WERI-Rb-1 (cell line): Measurements from ENCODE around the gene TLR8.

Experiments
- DNase-seq: peaks from one replicate; pipeline ENCODE4 v3.0.0-alpha.2; 2020
- H3K27ac ChIP-seq: fragments of 250-450 bp; sonication (Bioruptor Pico); 2 replicates; pipeline ENCODE4 v1.5.1; 2020; ENCODE audit warnings: mild to moderate bottlenecking, moderate library complexity
- H3K27me3 ChIP-seq: fragments of 250-450 bp; sonication (Bioruptor Pico); 2 replicates; pipeline ENCODE4 v1.5.1; 2021; ENCODE audit warnings: mild to moderate bottlenecking, low read depth, moderate library complexity; ENCODE audit not compliant: insufficient read depth, severe bottlenecking
- H3K36me3 ChIP-seq: fragments of 250-450 bp; sonication (Bioruptor Pico); 2 replicates; pipeline ENCODE4 v1.5.1; 2020; ENCODE audit warnings: mild to moderate bottlenecking, moderate library complexity
- H3K4me3 ChIP-seq: 2 replicates; pipeline ENCODE4 v1.5.1; 2011; ENCODE audit warnings: low read depth, mild to moderate bottlenecking, control low read depth, low read length
- H3K9me3 ChIP-seq: fragments of 250-450 bp; sonication (Bioruptor Pico); 2 replicates; pipeline ENCODE4 v1.5.1; 2021; ENCODE audit warnings: mild to moderate bottlenecking, moderate library complexity; ENCODE audit not compliant: severe bottlenecking
- CTCF ChIP-seq: IDR thresholded peaks from 2 replicates; pipeline ENCODE4 v1.5.1; 2011; ENCODE audit warnings: low read depth, mild to moderate bottlenecking, control low read depth, inconsistent platforms, low read length

Gene TLR8

GRCh38 chrX:12912791-12913482 is 6.5 kb downstream of the TLR8 start:
- no peak overlapping the region for H3K27ac ChIP-seq

GRCh38 chrX:12917753-12918152 is 11.3 kb downstream of the TLR8 start:
- no peaks in the 10 kb centered on the region for H3K36me3 ChIP-seq
- no peak for DNase-seq
- no peak for TF ChIP-seq CTCF
- no peak overlapping the region for H3K27ac ChIP-seq
- H3K27me3 ChIP-seq, result peaks cover 99% of the 10 kb centered on the region
- no peaks in the 10 kb centered on the region for H3K9me3 ChIP-seq
- no peak overlapping the region for H3K4me3 ChIP-seq

More at GRCh38 chrX:12912791-12913482, 6.5 kb downstream of the TLR8 start:
- Histone ChIP-seq H3K4me3 (no peak overlapping the region), H3K9me3 (peaks cover 4% of the 10 kb centered on the region), H3K36me3 (no peaks in the 10 kb centered on the region), H3K27me3 (peaks cover 87% of the 10 kb centered on the region)
- no peak for DNase-seq
- TF ChIP-seq CTCF, result no peak

GRCh38 chrX:12919051-12919450 is 12.6 kb downstream of the TLR8 start:
- no peak for TF ChIP-seq CTCF
- Histone ChIP-seq H3K9me3 (no peaks in the 10 kb centered on the region), H3K4me3 (no peak overlapping the region), H3K36me3 (no peaks in the 10 kb centered on the region), H3K27ac (no peak overlapping the region), H3K27me3 (peaks cover 98% of the 10 kb centered on the region)
- DNase-seq, result no peak

GRCh38 chrX:12919620-12920019 is 13.2 kb downstream of the TLR8 start:
- H3K27ac ChIP-seq, result no peak overlapping the region
- no peak for TF ChIP-seq CTCF
- no peak overlapping the region for H3K4me3 ChIP-seq
- no peaks in the 10 kb centered on the region for H3K9me3 ChIP-seq
- H3K36me3 ChIP-seq, result no peaks in the 10 kb centered on the region
- DNase-seq, result no peak
- peaks cover 93% of the 10 kb centered on the region for H3K27me3 ChIP-seq

GRCh38 chrX:12920990-12921389 is 14.6 kb downstream of the TLR8 start:
- Histone ChIP-seq H3K36me3 (no peaks in the 10 kb centered on the region), H3K27ac (no peak overlapping the region), H3K4me3 (no peak overlapping the region), H3K27me3 (peaks cover 82% of the 10 kb centered on the region), H3K9me3 (no peaks in the 10 kb centered on the region)
- DNase-seq, result no peak
- no peak for TF ChIP-seq CTCF

- Histone ChIP-seq H3K36me3 (no peaks in the 10 kb centered on the region), H3K27ac (no peak overlapping the region), H3K27me3 (peaks cover 75% of the 10 kb centered on the region), H3K4me3 (no peak overlapping the region), H3K9me3 (no peaks in the 10 kb centered on the region)
- TF ChIP-seq CTCF, result no peak
- DNase-seq, result no peak
Measured at GRCh38 chrX:12921886-12922598, 15.6 kb downstream of the TLR8 start.
